ENCODE data around the gene NACA2.
"Not testable (repeated sequence)": the region's sequence is repeated elsewhere in the genome, so short reads cannot be mapped to it uniquely, and the experiment has no call there.

The NACA2 gene

GRCh38 chr17:61568219-61569072, 22.6 kb downstream of the NACA2 start:
- H3K4me3 ChIP-seq (ENCODE audit: low read depth, low read length), result no peak overlapping the region
- no peak overlapping the region for H3K27ac ChIP-seq (ENCODE audit: low read depth, low read length)
- no peaks in the 10 kb centered on the region for H3K27me3 ChIP-seq (ENCODE audit: insufficient read depth, low read length)
- H3K36me3 ChIP-seq (ENCODE audit: insufficient read depth, low read length), result no peaks in the 10 kb centered on the region
- H2AFZ ChIP-seq (ENCODE audit: low read length, unreplicated experiment), result no peak overlapping the region
- no peaks in the 10 kb centered on the region for H3K4me1 ChIP-seq (ENCODE audit: control insufficient read depth, insufficient read depth, low read length, unreplicated experiment)
- no peaks in the 10 kb centered on the region for H3K79me2 ChIP-seq (ENCODE audit: control insufficient read depth, insufficient read depth, low read length, unreplicated experiment)

DNA sequence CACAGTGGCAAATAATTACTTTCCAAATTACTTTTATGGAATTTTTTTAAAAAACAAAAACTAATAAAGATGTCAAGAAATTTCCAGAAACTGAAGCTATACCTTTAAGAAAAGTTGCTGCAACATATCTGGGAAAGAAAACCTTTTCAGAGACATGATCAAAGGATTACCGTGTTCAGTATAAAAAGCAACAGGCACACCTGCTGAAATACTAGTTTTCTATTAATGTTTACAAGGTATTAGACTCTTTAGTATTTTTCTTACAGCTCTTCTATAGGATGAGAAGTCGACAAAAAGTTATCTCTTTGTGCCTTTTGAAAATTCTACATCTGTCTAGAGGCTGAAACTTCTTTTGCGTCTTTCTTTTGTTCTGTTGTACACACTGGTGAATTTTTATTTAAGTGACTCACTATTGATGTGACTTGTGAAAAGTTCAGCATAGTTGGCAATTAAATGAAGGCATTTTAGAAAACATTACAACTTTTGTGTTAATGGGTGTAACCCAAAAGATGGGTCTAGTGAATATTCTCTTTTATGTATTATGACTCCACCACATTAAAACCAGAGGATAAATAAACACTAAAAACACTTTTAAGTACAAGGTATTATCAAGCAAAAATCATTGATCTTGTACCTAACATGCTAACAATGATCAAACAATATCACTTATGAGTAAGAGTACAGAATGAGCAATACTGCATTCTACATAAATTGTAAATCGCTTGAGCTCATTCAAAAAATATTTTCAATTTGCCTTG, 23.8 kb downstream of the NACA2 start:
- Histone ChIP-seq H3K36me3 (ENCODE audit: insufficient read depth, low read length) (no peaks in the 10 kb centered on the region), H3K4me3 (ENCODE audit: low read depth, low read length) (no peak overlapping the region), H3K27ac (ENCODE audit: low read depth, low read length) (no peak overlapping the region), H3K4me1 (ENCODE audit: control insufficient read depth, insufficient read depth, low read length, unreplicated experiment) (no peaks in the 10 kb centered on the region), H3K27me3 (ENCODE audit: insufficient read depth, low read length) (no peaks in the 10 kb centered on the region), H3K79me2 (ENCODE audit: control insufficient read depth, insufficient read depth, low read length, unreplicated experiment) (no peaks in the 10 kb centered on the region), H2AFZ (ENCODE audit: low read length, unreplicated experiment) (no peak overlapping the region)

GRCh38 chr17:61566448-61566847, 24.6 kb downstream of the NACA2 start:
- H3K36me3 ChIP-seq (ENCODE audit: insufficient read depth, low read length); H3K27me3 ChIP-seq (ENCODE audit: insufficient read depth, low read length); H2AFZ ChIP-seq (ENCODE audit: low read length, unreplicated experiment); H3K4me1 ChIP-seq (ENCODE audit: control insufficient read depth, insufficient read depth, low read length, unreplicated experiment); H3K79me2 ChIP-seq (ENCODE audit: control insufficient read depth, insufficient read depth, low read length, unreplicated experiment); H3K4me3 ChIP-seq (ENCODE audit: low read depth, low read length); H3K27ac ChIP-seq (ENCODE audit: low read depth, low read length): not testable (repeated sequence)

DNA sequence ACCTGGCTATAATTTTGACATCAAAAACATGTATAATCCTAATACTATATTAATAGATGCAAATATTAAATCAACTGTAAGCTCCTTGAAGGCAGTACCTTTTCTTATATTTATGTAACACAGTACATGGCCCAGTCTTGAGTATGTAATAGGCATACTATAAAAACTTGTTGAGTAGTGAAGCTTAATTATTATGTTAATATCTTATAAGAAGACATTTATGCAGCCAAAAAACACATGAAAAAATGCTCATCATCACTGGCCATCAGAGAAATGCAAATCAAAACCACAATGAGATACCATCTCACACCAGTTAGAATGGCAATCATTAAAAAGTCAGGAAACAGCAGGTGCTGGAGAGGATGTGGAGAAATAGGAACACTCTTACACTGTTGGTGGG, 25.2 kb downstream of the NACA2 start:
- H3K79me2 ChIP-seq (ENCODE audit: control insufficient read depth, insufficient read depth, low read length, unreplicated experiment); H3K27me3 ChIP-seq (ENCODE audit: insufficient read depth, low read length); H3K27ac ChIP-seq (ENCODE audit: low read depth, low read length); H3K4me1 ChIP-seq (ENCODE audit: control insufficient read depth, insufficient read depth, low read length, unreplicated experiment); H3K36me3 ChIP-seq (ENCODE audit: insufficient read depth, low read length); H2AFZ ChIP-seq (ENCODE audit: low read length, unreplicated experiment); H3K4me3 ChIP-seq (ENCODE audit: low read depth, low read length): not testable (repeated sequence)

DNA sequence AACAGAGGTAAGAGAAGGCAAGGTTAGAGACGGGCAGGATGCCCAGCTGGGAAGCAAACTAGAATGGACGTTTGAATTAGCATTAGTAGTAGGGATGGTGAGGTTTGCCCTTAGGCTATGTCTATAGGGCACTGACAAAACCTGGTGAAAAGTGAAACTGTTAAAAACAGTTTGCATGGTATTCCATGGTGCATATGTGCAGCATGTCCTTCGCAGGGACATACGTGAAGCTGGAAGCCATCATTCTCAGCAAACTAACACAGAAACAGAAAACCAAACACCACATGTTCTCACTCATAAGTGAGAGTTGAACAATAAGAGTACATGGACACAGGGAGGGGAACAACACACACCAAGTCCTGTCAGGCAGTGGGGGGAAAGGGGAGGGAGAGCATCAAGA, 25.8 kb downstream of the NACA2 start:
- Histone ChIP-seq H3K4me3 (ENCODE audit: low read depth, low read length) (no peak overlapping the region), H3K27me3 (ENCODE audit: insufficient read depth, low read length) (0 out of 2 replicates have a peak, but pooled peaks cover 4% of the 10 kb centered on the region)

GRCh38 chr17:61562287-61562686, 28.7 kb downstream of the NACA2 start:
- no peaks in the 10 kb centered on the region for H3K4me1 ChIP-seq (ENCODE audit: control insufficient read depth, insufficient read depth, low read length, unreplicated experiment)
- no peak overlapping the region for H3K27ac ChIP-seq (ENCODE audit: low read depth, low read length)
- no peak overlapping the region for H3K4me3 ChIP-seq (ENCODE audit: low read depth, low read length)
- H3K27me3 ChIP-seq (ENCODE audit: insufficient read depth, low read length), result 0 out of 2 replicates have a peak, but pooled peaks cover 4% of the 10 kb centered on the region
- no peaks in the 10 kb centered on the region for H3K36me3 ChIP-seq (ENCODE audit: insufficient read depth, low read length)
- no peaks in the 10 kb centered on the region for H3K79me2 ChIP-seq (ENCODE audit: control insufficient read depth, insufficient read depth, low read length, unreplicated experiment)
- H2AFZ ChIP-seq (ENCODE audit: low read length, unreplicated experiment), result no peak overlapping the region

More for the DNA sequence above, 25.8 kb downstream of the NACA2 start:
- Histone ChIP-seq H3K79me2 (ENCODE audit: control insufficient read depth, insufficient read depth, low read length, unreplicated experiment) (no peaks in the 10 kb centered on the region), H3K36me3 (ENCODE audit: insufficient read depth, low read length) (no peaks in the 10 kb centered on the region), H3K4me1 (ENCODE audit: control insufficient read depth, insufficient read depth, low read length, unreplicated experiment) (no peaks in the 10 kb centered on the region), H3K27ac (ENCODE audit: low read depth, low read length) (no peak overlapping the region), H2AFZ (ENCODE audit: low read length, unreplicated experiment) (no peak overlapping the region)

GRCh38 chr17:61561354-61561753, 29.7 kb downstream of the NACA2 start:
- no peak overlapping the region for H2AFZ ChIP-seq (ENCODE audit: low read length, unreplicated experiment)
- no peak overlapping the region for H3K4me3 ChIP-seq (ENCODE audit: low read depth, low read length)
- no peaks in the 10 kb centered on the region for H3K36me3 ChIP-seq (ENCODE audit: insufficient read depth, low read length)
- H3K4me1 ChIP-seq (ENCODE audit: control insufficient read depth, insufficient read depth, low read length, unreplicated experiment), result no peaks in the 10 kb centered on the region
- no peaks in the 10 kb centered on the region for H3K79me2 ChIP-seq (ENCODE audit: control insufficient read depth, insufficient read depth, low read length, unreplicated experiment)
- no peak overlapping the region for H3K27ac ChIP-seq (ENCODE audit: low read depth, low read length)
- H3K27me3 ChIP-seq (ENCODE audit: insufficient read depth, low read length), result 0 out of 2 replicates have a peak, but pooled peaks cover 4% of the 10 kb centered on the region

- Histone ChIP-seq H3K79me2 (ENCODE audit: control insufficient read depth, insufficient read depth, low read length, unreplicated experiment) (no peaks in the 10 kb centered on the region), H3K4me3 (ENCODE audit: low read depth, low read length) (no peak overlapping the region), H3K4me1 (ENCODE audit: control insufficient read depth, insufficient read depth, low read length, unreplicated experiment) (no peaks in the 10 kb centered on the region), H2AFZ (ENCODE audit: low read length, unreplicated experiment) (no peak overlapping the region), H3K36me3 (ENCODE audit: insufficient read depth, low read length) (no peaks in the 10 kb centered on the region), H3K27ac (ENCODE audit: low read depth, low read length) (no peak overlapping the region), H3K27me3 (ENCODE audit: insufficient read depth, low read length) (0 out of 2 replicates have a peak, but pooled peaks cover 4% of the 10 kb centered on the region)
These were observed 30.9 kb downstream of the NACA2 start for GRCh38 chr17:61560071-61560470.

DNA sequence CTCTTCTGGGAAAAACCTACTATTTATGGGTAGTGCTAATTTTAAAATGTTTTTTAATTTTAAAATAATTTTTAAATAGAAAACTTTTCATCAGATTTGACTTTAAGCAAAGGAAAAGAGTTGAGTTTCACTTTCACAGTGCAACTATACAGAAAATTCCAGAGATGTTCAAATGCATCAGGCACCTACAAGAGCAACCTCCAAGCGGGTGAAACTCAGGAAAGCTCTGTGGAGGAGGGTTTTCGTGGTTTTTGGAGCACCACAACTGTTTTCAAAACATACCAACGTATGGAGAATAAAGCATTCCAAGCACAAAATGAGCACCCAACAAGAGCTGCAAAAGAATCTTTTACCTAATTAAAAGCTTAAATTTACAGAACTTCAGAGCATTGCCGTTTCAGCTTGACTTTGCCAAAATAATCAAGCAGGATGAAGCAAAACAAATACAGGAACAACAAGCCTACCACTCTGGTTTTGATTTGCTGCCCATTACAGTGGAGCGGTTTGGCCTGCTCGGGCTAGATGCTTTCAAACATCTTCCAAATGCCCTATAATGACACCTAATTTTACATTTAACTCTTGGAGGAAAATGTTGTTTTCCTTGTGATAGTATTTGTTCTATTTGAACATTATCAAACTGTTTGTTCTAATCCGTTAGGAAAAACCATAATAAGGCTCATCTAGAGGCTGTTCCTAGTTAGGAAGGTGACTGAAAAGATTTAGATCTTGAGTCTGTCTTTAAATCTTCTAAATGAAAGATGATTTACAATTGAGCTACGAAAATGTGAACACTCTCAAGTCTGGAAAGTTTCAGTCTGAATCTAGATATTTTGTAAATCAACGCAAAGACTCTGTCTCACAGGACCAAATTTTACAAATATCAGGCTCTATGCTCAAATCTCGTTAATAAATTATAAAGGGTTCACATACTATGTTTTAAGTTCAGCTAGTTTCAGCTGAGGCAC, 34.5 kb downstream of the NACA2 start:
- no peaks in the 10 kb centered on the region for H3K79me2 ChIP-seq (ENCODE audit: control insufficient read depth, insufficient read depth, low read length, unreplicated experiment)
- no peak overlapping the region for H3K4me3 ChIP-seq (ENCODE audit: low read depth, low read length)
- no peaks in the 10 kb centered on the region for H3K4me1 ChIP-seq (ENCODE audit: control insufficient read depth, insufficient read depth, low read length, unreplicated experiment)
- no peak overlapping the region for H3K27ac ChIP-seq (ENCODE audit: low read depth, low read length)
- H3K27me3 ChIP-seq (ENCODE audit: insufficient read depth, low read length), result 0 out of 2 replicates have a peak, but pooled peaks cover 3% of the 10 kb centered on the region
- peak overlapping the region; percentile 34 for H2AFZ ChIP-seq (ENCODE audit: low read length, unreplicated experiment)
- H3K36me3 ChIP-seq (ENCODE audit: insufficient read depth, low read length), result no peaks in the 10 kb centered on the region

DNA sequence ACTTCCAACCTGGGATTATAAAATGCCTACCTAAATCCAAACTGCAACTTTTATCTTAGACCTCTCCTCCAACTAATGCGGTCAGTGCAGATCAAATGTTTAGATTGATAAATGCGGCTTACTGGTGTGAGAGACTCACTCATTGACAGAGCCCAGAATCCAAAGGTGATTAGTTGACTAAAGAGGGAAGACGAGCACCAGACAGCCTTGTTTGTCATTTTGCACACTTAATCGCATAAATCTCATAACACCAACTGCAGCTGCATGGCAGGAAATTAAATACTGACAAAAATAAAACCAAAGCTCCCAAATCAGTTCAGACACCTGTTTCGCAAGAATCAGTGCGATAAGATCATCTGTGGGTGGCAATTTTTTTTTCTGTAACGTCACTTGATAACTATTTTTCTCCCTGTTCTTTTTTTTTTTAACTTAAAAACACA, 35.9 kb downstream of the NACA2 start:
- H3K27ac ChIP-seq (ENCODE audit: low read depth, low read length), result no peak overlapping the region
- no peaks in the 10 kb centered on the region for H3K36me3 ChIP-seq (ENCODE audit: insufficient read depth, low read length)
- H3K4me1 ChIP-seq (ENCODE audit: control insufficient read depth, insufficient read depth, low read length, unreplicated experiment), result no peaks in the 10 kb centered on the region
- no peaks in the 10 kb centered on the region for H3K79me2 ChIP-seq (ENCODE audit: control insufficient read depth, insufficient read depth, low read length, unreplicated experiment)
- H3K27me3 ChIP-seq (ENCODE audit: insufficient read depth, low read length), result no peaks in the 10 kb centered on the region
- H2AFZ ChIP-seq (ENCODE audit: low read length, unreplicated experiment), result no peak overlapping the region
- no peak overlapping the region for H3K4me3 ChIP-seq (ENCODE audit: low read depth, low read length)

Measured in ACC112 (cell line).